ENCODE measurements around the gene RERE.
A peak's percentile ranks its signal among the peaks of the same experiment; 100 is the strongest.

Gene RERE

GRCh38 chr1:8817412-8818324, at the start of gene RERE:
Gene RERE (minus strand): TSS chr1:8817640.
- DNase-seq (ENCODE audit: low read depth in 2 of 2), result peak; percentile 91 to 93

DNA sequence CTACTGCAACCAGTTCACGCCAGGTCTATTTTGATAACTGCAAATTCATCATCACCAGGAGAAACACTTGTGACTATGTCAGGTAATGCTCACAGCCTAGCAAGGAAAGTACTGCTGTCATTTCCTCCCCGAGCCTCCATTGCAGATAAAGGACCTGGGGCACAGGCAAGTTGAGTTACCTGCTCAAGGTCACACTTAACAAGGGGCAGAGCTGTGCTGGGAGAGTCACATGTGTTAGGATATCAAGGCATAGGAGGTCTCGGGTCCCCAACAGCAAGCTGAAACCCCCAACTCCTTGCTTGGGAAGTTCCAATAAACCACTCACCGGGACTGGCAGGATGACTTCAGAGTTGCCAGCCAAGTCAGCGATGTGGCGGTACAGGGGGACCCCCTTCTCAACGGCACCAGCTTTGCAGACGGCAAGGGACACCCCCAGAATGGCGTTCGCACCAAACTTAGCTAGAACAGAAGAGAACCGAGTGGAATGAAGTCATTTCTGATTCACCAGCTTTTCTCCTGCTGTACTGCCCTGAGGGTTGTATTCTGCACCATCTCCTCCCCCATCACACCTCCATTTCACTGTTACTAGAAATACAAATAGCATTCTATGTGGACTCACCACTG, 49.5 kb upstream of the RERE start:
- no peak for DNase-seq (ENCODE audit: low read depth in 2 of 2)

GRCh38 chr1:8866173-8866791, 48.8 kb upstream of the RERE start:
- no peak for DNase-seq (ENCODE audit: low read depth in 2 of 2)

DNA sequence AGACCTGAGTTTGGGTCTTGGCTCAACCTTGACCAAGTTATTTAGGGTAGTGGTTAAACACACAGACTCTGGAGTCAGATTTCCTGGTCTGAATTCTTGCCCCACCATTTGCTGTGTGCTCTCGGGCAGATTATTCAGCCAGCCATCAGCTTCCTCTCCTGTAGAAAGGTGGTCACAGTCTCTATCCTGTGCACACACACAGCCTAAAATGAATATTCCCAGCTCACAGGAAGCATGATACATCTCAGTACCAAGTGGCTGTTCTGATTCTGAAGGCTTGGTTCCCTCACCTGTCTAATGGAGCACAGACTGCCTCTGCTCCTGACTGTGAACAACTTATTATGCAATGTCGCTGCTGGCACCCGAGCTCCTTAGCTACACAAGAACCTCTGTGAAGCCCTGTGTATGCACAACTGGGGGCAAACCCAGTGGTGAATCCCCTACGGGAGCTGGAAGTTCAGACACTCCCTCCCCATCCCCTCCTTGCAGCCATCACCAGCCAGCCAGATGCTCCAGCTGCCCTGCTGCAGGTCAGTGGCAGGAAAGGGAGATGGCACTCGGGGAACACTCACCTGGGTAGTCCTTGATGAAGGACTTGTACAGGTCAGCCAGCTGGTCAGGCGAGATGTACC, 47.4 kb upstream of the RERE start:
- DNase-seq (ENCODE audit: low read depth in 2 of 2), result no peak

DNA sequence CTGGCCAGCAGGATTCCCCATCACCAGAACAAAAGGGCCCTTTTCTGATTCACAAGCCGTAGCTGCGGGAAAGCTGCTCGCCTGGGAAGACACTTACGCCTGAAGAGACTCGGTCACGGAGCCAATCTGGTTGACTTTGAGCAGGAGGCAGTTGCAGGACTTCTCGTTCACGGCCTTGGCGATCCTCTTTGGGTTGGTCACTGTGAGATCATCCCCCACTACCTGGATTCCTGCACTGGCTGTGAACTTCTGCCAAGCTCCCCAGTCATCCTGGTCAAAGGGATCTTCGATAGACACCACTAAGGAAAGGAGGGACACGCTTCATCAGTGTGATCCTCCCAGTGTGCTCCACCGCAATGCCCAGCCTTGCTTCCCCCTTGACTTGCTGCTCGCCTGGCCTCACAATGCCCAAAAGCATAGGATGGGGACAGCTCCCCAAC, 46.4 kb upstream of the RERE start:
- DNase-seq (ENCODE audit: low read depth in 2 of 2), result no peak

DNA sequence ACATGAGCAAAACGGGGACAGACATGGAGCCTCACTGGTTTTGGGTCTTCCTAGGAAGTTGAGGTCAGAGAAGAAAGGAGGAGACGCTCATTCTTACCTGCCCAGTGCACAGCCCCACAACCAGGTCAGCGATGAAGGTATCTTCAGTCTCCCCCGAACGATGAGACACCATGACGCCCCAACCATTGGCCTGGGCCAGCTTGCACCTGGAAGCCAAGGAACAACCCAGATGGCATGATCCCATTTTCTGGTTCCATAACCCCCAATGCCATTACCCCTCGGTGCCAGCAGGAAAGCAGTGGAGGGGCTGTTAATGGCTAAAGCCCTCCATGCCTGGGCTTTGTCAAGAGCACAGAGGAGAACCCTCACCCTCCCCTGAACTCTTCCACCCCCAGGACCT, 45.7 kb upstream of the RERE start:
- no peak for DNase-seq (ENCODE audit: low read depth in 2 of 2)

DNA sequence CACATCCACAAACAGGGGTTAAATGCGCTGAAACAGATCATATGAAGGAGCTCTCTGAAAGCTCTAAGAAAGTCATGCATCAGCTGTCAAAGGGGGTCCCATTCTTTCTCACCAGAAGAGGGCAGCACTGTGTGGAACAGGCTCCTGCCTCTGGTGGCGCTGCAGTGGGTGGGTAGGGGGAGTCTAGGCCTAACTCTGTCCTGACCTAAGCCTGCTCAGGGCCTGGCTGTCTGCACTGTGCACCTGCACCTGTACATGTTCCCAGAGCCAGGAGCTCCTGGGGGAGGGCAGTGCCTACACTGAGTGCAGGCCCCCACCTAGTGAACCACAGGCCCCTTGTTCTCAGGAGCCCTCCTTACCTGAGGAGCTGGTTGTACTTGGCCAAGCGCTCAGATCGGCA, 45.1 kb upstream of the RERE start:
- no peak for DNase-seq (ENCODE audit: low read depth in 2 of 2)

DNA sequence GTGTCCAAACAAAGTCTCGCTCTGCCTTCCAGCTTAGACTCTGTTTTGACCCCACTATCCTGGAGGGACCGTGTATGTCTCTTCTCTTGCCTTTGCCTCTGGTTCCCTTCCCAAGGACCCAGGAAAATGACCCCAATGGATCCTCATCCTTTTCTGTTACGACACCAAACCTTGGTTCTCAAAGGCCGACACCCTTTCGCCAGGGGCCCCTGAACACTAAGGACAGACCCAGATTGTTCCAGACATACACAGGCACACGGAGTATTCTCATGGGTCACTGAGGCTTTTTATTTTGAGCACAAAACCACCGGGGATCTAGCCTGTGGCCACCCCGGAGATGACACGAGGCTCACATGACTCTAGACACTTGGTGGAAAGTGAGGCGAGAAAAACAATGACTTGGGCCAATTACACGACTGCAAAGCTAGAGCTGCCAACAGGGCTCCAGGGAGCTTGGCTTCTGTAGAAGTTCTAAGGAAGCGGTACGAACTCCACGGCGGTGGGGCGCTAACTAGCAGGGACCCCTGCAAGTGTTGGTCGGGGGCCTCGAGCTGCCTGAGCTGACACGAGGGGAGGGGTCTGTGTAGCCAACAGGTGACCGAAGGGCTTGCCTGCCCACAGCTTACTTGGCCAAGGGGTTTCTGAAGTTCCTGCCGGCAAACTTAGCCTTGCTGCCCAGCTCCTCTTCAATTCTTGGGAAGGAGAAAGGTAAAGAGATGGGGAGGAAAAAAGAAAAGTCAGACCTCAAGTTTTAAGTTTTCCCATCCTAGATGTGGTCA, 43.5 kb upstream of the RERE start:
- DNase-seq (ENCODE audit: low read depth in 2 of 2), result no peak

DNA sequence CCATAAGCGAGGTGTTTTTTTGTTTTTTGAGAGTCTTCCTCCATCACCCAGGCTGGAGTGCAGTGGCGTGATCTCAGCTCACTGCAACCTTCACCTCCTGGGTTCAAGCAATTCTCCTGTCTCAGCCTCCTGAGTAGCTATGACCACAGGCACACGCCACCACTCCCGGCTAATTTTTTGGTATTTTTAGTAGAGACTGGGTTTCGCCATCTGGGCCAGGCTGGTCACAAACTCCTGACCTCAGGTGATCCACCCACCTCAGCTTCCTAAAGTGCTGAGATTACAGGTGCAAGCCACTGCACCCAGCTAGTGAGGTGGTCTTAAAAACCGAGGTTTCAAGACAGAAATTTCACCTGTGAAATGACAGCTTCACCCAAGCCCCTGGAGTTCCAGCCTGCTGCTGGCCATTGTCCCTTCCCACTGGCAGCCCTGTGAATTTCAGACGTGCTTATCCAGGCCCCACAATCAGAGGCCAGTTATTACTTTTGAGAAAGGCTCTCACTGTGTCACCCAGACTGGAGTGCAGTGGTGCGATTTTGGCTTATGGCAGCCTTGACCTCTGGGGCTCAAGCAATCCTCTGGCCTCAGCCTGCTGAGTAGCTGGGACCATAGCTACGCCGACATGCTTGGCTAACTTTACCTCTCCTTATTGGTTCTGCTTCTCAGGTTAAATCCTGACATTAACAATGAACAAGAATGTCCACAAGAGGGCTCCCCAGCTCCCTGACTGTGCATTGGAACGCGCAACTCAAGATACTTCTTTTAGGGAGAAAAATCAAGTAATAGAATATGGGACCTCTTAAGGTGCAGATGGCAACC, 41.7 kb upstream of the RERE start:
- DNase-seq (ENCODE audit: low read depth in 2 of 2), result peak in 1 of 2 donors; percentile 19

GRCh38 chr1:8858112-8858668, 40.8 kb upstream of the RERE start:
- no peak for DNase-seq (ENCODE audit: low read depth in 2 of 2)

DNA sequence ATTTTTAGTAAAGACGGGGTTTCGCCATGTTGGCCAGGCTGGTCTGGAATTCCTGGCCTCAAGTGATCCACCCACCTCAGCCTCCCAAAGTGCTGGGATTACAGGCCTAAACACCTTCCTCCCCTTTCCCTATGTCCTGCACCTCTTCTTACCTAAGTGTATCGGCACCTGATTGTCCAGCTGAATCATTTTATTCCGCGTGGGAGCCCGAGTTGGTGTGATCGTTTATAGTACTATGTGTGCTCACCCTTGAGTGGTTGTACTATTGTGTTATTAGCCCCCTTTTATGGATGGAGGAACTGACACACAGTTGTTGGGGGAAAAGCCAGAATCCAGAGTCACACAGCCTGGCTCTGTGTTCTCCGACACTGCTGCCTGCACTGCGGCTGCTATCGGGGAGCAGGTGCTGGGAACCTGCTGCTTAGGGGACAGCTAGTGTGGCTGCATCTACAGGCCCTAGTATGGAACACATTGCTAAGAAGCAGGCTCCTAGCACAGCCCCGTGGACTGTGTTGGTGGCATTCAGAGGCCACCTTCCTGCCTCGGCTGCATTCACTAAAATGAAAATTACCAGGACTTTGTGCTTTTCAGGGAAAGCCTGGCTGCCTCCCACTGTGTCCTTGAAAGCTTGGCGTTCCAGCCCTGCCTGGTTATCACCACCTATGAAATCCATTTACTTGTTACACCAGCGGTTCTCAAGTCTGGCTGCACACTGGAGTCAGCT, 39.4 kb upstream of the RERE start:
- no peak for DNase-seq (ENCODE audit: low read depth in 2 of 2)

GRCh38 chr1:8854240-8854639, 36.8 kb upstream of the RERE start:
- no peak for DNase-seq (ENCODE audit: low read depth in 2 of 2)

GRCh38 chr1:8851060-8851459, 33.6 kb upstream of the RERE start:
- no peak for DNase-seq (ENCODE audit: low read depth in 2 of 2)

DNA sequence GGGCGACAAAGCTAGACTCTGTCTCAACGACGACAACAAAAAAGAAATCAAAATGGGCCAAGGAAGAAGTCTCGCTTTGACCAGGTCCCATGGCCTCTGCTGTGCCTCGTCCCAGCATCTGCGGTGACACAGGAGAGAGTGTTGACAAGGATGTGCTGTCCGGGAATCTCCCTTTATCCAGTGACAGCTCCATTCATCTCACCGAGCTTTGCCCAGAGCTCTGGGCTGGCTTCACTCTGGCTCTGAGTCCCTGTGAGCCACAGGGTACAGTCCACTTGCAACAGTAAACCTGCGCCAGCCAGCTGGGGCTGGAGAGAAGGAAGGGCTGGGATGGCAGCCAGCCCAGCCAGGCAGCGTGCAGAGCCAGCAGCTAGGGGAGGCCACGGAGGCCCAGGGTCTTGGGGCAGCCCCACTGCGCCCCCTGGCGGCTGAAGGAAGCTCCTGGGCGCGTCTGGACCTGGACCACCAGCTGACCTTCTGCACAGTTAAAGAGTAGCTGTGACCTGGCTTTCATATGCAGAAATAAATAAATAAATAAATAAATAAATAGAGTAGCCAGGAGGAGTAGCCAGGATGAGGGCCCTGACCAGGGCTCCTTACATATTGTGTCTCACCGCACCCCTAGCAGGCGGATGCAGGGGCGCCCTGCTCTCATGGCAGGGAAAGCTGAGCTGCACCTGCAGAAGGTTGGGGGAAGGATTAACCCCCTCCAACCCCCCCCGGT, 31.4 kb upstream of the RERE start:
- peak; percentile 23 to 53 for DNase-seq (ENCODE audit: low read depth in 2 of 2)

DNA sequence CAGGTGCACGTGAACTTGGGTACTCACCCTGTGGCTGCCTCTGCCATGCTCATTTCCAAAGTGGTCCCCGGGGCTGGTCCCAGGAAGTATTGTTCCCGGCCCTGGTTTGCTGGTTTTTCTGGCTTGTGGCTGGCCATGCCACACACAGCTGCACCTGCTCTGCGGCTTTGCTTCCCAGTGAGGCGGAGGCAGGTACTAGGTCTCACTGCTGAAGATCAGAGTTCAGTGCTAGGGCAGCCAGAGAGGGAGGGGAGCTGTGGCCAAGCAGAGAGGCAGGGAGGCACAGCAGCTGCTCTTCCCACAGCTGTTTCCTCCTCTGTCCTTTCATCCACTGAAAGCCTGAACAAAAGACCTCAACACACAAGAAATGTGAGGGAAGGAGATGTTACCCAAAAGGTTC, 30.6 kb upstream of the RERE start:
- no peak for DNase-seq (ENCODE audit: low read depth in 2 of 2)

DNA sequence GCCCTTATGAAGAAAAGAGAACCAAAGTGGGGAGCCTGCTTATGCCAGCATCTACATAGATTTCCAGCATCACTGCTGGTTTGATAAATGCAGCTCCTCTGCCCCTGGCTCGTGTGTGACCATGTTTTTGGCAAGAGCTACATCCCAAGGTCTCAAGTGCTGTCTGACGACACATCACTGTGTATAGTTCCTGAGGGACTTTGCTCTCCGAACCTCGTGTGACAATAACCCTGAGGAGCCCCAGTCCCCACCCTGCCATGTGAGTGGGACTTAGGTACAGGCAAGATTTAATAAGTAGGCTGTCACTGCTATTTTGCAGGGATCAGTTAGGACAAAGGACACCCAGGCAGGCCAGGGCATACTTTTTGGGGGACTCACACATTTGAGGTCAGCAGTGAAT, 28.8 kb upstream of the RERE start:
- DNase-seq (ENCODE audit: low read depth in 2 of 2), result no peak

GRCh38 chr1:8845104-8846097, 28.0 kb upstream of the RERE start:
- no peak for DNase-seq (ENCODE audit: low read depth in 2 of 2)
